SJCRH30 (cell line): Measurements from ENCODE around the gene TRAPPC2B. TPM values are rescaled to one million over a fixed set of nuclear protein-coding genes. Genes with fewer than 3 reads are reported as not detected.

Source experiments
- DNase-seq, 2 experiments: peaks; one replicate each; pipeline ENCODE4 v3.0.0-alpha.2; 2015 to 2020
- H3K27ac ChIP-seq: fragments of 250-450 bp; sonication (Bioruptor Pico); 2 replicates; pipeline ENCODE4 v1.5.1; 2020; ENCODE audit warnings: mild to moderate bottlenecking, moderate library complexity
- H3K27me3 ChIP-seq: fragments of 250-450 bp; sonication (Bioruptor Pico); 2 replicates; pipeline ENCODE4 v1.5.1; 2020; ENCODE audit warnings: mild to moderate bottlenecking, moderate library complexity
- H3K36me3 ChIP-seq: fragments of 250-450 bp; sonication (Bioruptor Pico); 2 replicates; pipeline ENCODE4 v1.5.1; 2020; ENCODE audit warnings: mild to moderate bottlenecking, moderate library complexity
- H3K4me1 ChIP-seq: fragments of 250-450 bp; sonication (Bioruptor Pico); 2 replicates; pipeline ENCODE4 v1.5.1; 2020; ENCODE audit warnings: mild to moderate bottlenecking, moderate library complexity
- H3K4me3 ChIP-seq: fragments of 250-450 bp; sonication (Bioruptor Pico); 2 replicates; pipeline ENCODE4 v1.5.1; 2020; ENCODE audit warnings: mild to moderate bottlenecking, moderate library complexity
- H3K9me3 ChIP-seq: fragments of 250-450 bp; sonication (Bioruptor Pico); replicated peaks from 2 replicates; pipeline ENCODE4 v1.5.1; 2020; ENCODE audit warnings: mild to moderate bottlenecking, moderate library complexity
- total RNA-seq: library from RNA; depleted of rRNA; stranded (reverse); fragments of >200 nt; shearing (Covaris generic); gene quantifications from 2 replicates; pipeline ENCODE4 v1.2.3, GENCODE V29; 2014; rRNA removed

The TRAPPC2B gene
- total RNA-seq, 1 experiment from 2014 or later: 17.3 TPM

DNA sequence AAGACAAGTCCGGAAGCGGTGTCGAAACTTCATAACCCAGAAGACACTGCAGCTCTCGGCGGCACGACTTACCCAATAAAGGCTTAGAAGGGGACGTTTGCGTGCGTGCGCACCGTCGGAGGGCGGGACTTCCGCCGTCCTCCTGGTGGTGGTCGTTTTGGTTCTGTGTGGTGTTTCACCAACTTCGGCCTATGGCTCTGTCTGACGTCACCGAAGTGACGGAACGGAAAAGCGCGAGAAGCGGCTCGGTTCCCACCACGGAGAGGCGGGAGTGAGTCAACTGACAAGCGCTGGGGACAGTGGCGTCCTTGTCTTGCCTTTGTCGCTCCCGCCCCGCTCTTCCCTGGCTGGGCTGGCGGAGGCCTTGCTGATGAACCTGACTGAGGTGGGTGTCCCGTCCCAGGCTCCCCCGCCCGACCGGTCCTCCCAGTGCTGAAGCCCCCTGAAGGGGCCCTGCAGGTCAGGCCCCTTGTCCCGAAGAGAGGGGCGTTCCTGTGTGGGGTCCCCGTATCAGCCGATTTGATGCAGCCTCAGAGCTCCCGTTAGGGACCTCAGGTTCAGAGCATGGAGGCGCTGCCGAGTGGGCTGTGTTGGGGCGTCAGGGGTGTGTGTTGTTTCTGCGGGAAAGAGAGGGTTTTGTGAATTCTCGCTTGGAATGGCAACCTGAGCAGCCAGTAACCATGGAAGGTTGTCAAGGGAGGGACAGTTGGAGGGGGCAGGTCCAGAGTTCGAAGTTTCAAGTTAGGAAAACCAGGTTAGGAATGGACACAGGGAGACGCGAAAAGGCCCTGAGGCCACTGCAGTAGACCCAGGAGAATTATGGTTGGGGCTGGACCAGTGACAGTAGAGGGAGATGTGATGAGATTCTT lies 26.6 kb downstream of the TRAPPC2B start, which contains the start of gene ZNF548:
ZNF548 (plus strand) TSS at position 125 of the 869 bp plus-strand sequence; CDS start at position 371, 246 bp downstream.
- Histone ChIP-seq H3K36me3 (peaks cover 9% of the 10 kb centered on the region), H3K4me3 (peak within 1 kb of the TSS; percentile 74)
- DNase-seq: peak; percentile 98

DNA sequence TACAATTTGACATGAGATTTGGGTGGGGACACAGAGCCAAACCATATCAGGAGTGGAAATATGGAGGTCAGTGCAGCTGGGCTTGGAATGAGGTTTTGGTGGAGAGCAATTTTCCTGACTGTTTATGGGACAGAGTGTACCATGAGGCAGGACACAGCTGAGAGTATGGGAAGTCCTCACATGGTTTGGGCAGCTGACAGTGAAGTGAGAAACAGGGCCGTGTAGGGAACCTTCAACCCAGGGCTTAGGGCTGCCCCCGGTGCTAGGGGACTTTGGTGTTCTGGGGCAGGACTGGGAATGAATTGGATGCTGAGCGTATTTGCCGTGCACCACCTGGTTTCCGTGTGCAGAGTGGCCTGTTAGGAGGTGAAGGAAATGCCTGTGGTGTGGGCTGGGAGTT lies 32.4 kb downstream of the TRAPPC2B start:
- Histone ChIP-seq H3K27ac (no peak overlapping the region), H3K9me3 (no peaks in the 10 kb centered on the region; the same call in 1 of the 2 replicates), H3K4me1 (peaks cover 3% of the 10 kb centered on the region; the same call in 1 of the 2 replicates), H3K4me3 (no peak overlapping the region), H3K27me3 (no peaks in the 10 kb centered on the region), H3K36me3 (peaks cover 46% of the 10 kb centered on the region)
- no peak for DNase-seq

More for the DNA sequence above, 26.6 kb downstream of the TRAPPC2B start, which contains the start of gene ZNF548:
- Histone ChIP-seq H3K27me3 (no peaks in the 10 kb centered on the region), H3K4me1 (peaks cover 3% of the 10 kb centered on the region; the same call in 1 of the 2 replicates), H3K9me3 (no peaks in the 10 kb centered on the region), H3K27ac (peak within 1 kb of the TSS; percentile 69)

DNA sequence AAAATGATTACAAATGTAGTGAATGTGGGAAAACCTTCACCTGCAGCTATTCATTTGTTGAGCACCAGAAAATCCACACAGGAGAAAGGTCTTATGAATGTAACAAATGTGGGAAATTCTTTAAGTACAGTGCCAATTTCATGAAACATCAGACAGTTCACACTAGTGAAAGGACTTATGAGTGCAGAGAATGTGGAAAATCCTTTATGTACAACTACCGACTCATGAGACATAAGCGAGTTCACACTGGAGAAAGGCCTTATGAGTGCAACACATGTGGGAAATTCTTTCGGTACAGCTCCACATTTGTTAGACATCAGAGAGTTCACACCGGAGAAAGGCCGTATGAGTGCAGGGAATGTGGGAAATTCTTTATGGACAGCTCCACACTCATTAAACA lies 35.5 kb downstream of the TRAPPC2B start:
- Histone ChIP-seq H3K27ac (no peak overlapping the region), H3K9me3 (peaks cover 5% of the 10 kb centered on the region; the same call in 1 of the 2 replicates), H3K36me3 (peaks cover 46% of the 10 kb centered on the region), H3K4me3 (no peak overlapping the region), H3K27me3 (no peaks in the 10 kb centered on the region), H3K4me1 (no peaks in the 10 kb centered on the region)
- DNase-seq: no peak

DNA sequence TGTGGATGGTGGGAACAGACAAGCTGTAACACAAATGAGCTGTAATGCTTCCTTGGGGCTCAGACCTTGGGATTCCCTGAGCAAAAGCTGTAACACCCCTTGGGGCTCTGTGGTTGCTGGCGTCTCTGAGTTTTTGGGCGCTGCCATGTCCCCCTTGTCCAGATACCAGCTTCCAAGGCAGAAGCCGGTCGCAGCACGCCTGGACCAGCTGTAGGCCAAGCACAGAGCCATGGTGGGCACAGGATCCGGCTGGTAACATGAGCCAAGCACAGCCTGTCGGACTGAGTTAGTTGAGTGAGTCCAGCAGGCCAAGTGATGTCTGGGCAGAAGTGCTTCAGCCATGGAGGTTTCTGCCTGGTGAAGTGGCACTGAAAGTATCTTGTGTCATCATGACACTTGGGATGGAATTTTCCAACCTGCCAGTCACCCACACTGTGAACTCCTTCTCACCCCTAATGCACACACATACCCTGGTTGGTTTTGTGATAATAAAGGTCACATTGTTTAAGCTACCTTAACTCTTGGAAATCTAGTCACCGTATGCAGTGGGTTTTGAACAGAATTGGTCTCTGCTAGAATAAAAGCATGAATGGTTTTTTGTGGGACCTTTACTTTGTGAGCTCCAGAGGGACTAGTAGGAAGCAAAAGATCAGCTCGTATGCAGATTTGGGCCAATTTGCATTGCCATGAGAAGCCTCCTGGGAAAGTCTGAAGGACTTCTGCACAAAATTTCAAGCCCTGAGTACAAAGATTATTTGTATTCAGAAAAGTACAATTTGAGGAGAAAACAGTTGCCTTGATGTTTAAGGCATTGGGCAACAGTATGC lies 40.6 kb downstream of the TRAPPC2B start:
- no peak for DNase-seq
- H3K27ac ChIP-seq: no peak overlapping the region
- H3K4me1 ChIP-seq: no peaks in the 10 kb centered on the region
- H3K9me3 ChIP-seq: peaks cover 5% of the 10 kb centered on the region; the same call in 1 of the 2 replicates
- H3K27me3 ChIP-seq: no peaks in the 10 kb centered on the region
- no peak overlapping the region for H3K4me3 ChIP-seq
- peaks cover 15% of the 10 kb centered on the region for H3K36me3 ChIP-seq

DNA sequence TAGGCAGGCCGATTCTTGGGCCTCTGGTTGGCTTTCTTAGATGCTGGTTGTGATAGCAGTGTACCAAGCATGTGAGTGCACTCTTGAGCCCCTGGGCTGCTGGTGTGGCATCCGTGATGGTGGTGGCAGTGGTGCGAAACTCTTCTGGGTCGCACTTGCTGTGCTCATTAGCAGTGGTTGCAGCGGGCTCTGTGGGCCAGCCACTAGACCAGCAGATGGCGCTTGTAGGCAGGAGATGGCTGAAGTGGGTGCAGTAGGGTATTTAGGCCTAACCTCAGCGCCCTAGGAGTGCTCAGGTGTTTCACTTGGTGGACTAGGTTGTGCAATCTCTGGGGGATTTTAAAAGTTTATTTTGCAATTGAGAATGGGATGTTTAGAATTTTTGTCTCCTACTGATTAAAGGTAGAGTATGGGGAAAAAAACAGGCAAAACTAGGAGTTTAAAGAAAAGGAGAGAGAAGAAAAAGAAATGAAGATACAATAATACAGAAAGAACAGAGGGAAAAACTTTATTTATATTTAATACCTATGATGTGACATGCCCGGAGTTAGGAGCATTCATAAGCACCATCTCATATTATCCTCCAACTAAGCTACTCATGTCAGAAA lies 43.3 kb downstream of the TRAPPC2B start:
- peak; percentile 57 to 74 for DNase-seq
- Histone ChIP-seq H3K27me3 (no peaks in the 10 kb centered on the region), H3K4me1 (no peaks in the 10 kb centered on the region), H3K4me3 (no peak overlapping the region), H3K9me3 (no peaks in the 10 kb centered on the region), H3K27ac (no peak overlapping the region), H3K36me3 (no peaks in the 10 kb centered on the region)

DNA sequence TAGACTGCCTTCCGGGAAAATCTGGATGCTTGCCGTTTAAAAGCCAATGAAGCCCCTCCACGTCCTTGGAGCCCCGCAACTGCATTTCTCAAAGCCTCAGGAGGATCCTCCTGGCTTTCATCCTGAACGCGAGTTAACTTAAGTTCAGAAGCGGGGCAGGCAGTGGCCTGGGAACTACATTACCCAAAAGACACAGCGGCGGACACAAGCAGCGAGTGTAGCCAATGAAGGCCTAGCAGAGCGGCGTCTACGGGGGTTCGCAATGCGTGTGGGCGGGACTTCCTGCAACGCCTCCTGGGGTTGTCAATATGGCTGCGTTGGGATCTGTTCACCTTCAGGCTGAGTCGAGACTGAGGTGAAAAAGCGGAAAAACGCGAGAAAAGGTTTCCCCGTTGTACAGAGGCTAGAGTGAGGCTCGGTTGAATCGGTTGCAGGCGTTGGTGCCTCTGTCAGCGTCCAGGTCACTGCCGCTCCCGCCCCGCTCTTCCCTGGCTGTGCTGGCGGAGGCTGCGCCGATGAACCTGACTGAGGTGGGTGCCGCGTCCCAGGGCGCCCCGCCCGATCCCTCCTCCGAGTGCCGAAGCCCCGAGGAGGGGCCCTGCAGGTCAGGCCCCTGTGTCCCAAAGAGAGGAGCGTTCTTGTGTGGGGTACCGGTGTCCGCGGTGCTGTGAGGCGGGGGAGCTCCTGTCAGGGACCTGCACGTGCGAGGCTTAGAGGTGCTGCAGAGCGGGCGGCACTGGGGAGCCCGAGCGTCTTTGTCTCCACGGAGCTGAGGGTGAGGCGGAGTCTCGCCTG lies 47.7 kb downstream of the TRAPPC2B start, which contains the start of gene ZNF17:
ZNF17 (plus strand) TSS at position 285 of the 795 bp plus-strand sequence. CDS start 2,455 bp downstream, outside the sequence.
- DNase-seq: peak; percentile 94 to 95
- Histone ChIP-seq H3K9me3 (no peaks in the 10 kb centered on the region; the same call in 1 of the 2 replicates), H3K4me3 (peak within 1 kb of the TSS; percentile 83), H3K36me3 (peaks cover 14% of the 10 kb centered on the region), H3K4me1 (no peaks in the 10 kb centered on the region), H3K27ac (peak within 1 kb of the TSS; percentile 14; the same call in 1 of the 2 replicates), H3K27me3 (no peaks in the 10 kb centered on the region)

Other genes starting within 250 kb of the TRAPPC2B start
- gene USP29, start 243.6 kb upstream of the TRAPPC2B start, total RNA-seq: not detected in 2 replicates
- not detected in 2 replicates for gene ZIM3, start 218.3 kb upstream of the TRAPPC2B start, total RNA-seq
- not detected in 2 replicates for gene DUXA, start 196.1 kb upstream of the TRAPPC2B start, total RNA-seq
- gene ZNF264, start 172.1 kb upstream of the TRAPPC2B start, total RNA-seq: 15.5 and 18.2 TPM in 2 replicates
- 0.79 and 0.93 TPM in 2 replicates for gene AURKC, start 132.5 kb upstream of the TRAPPC2B start, total RNA-seq
- gene ZNF805, start 122.9 kb upstream of the TRAPPC2B start, total RNA-seq: 14.7 and 15.5 TPM in 2 replicates
- gene ZNF460, start 83.1 kb upstream of the TRAPPC2B start, total RNA-seq: 39.4 and 40.5 TPM in 2 replicates
- gene ZNF543, start 43.1 kb upstream of the TRAPPC2B start, total RNA-seq: 13.0 and 13.5 TPM in 2 replicates
- 9.6 and 10.9 TPM in 2 replicates for gene ZNF304, start 12.3 kb upstream of the TRAPPC2B start, total RNA-seq
- 1.9 and 2.0 TPM in 2 replicates for gene ZNF547, start within 50 bp of the TRAPPC2B start, total RNA-seq
- 12.3 and 15.1 TPM in 2 replicates for gene ZNF548, start 26.3 kb downstream of the TRAPPC2B start, total RNA-seq
- 11.4 and 13.1 TPM in 2 replicates for gene ZNF17, start 47.6 kb downstream of the TRAPPC2B start, total RNA-seq
- 19.4 and 20.6 TPM in 2 replicates for gene ZNF749, start 71.8 kb downstream of the TRAPPC2B start, total RNA-seq
- 0.66 and 0.67 TPM in 2 replicates for gene VN1R1, start 93.6 kb downstream of the TRAPPC2B start, total RNA-seq
- gene ZNF772, start 114.0 kb downstream of the TRAPPC2B start, total RNA-seq: 15.6 and 16.0 TPM in 2 replicates
- gene ZNF419, start 124.2 kb downstream of the TRAPPC2B start, total RNA-seq: 9.4 and 12.3 TPM in 2 replicates
- 12.2 and 15.1 TPM in 2 replicates for gene ZNF773, start 136.4 kb downstream of the TRAPPC2B start, total RNA-seq
- 8.1 and 9.1 TPM in 2 replicates for gene ZNF549, start 163.8 kb downstream of the TRAPPC2B start, total RNA-seq
- 11.8 and 13.4 TPM in 2 replicates for gene ZNF550, start 196.3 kb downstream of the TRAPPC2B start, total RNA-seq
- 6.8 and 7.5 TPM in 2 replicates for gene ZNF416, start 215.4 kb downstream of the TRAPPC2B start, total RNA-seq
- gene ZIK1, start 220.6 kb downstream of the TRAPPC2B start, total RNA-seq: 8.4 and 9.3 TPM in 2 replicates
- gene ZNF530, start 236.3 kb downstream of the TRAPPC2B start, total RNA-seq: 11.7 and 17.8 TPM in 2 replicates